H1 (cell line): ENCODE measurements around the gene COL11A2.

Source experiments
- CBX5 ChIP-seq: fragments of 300-800, 300-1000 bp; sonication (generic); IDR thresholded peaks from 2 replicates; pipeline ENCODE4 v1.7.1; 2016; ENCODE audit warnings: antibody characterized with exemption, low read length, low read depth
- EP300 ChIP-seq, 2 experiments: IDR thresholded peaks; 1 replicate in 1 of 2; 2 replicates in 1 of 2; pipeline ENCODE4 v1.6.1; 2011 to 2012; ENCODE audit warnings: low read depth in 2 of 2, low read length in 2 of 2, mild to moderate bottlenecking in 2 of 2, borderline replicate concordance in 1 of 2, inconsistent platforms in 1 of 2, moderate library complexity in 1 of 2
- EZH2 ChIP-seq: fragments of 200-600 bp; sonication (generic); IDR thresholded peaks from 2 replicates; pipeline ENCODE4 v1.7.1; 2012; ENCODE audit warnings: low read depth, mild to moderate bottlenecking, moderate library complexity, low read length, inconsistent platforms; ENCODE audit not compliant: severe bottlenecking
- GABPA ChIP-seq: IDR thresholded peaks from 2 replicates; pipeline ENCODE4 v1.6.1; 2011; ENCODE audit warnings: mild to moderate bottlenecking, low read length, moderate library complexity, borderline replicate concordance; ENCODE audit not compliant: insufficient read depth
- KDM1A ChIP-seq: fragments of 200-600, 300-600 bp; sonication (generic); IDR thresholded peaks from 2 replicates; pipeline ENCODE4 v1.7.1; 2016; ENCODE audit warnings: mild to moderate bottlenecking, low read length, borderline replicate concordance
- POLR2A ChIP-seq, 2 experiments: IDR thresholded peaks; 1 replicate in 1 of 2; 2 replicates in 1 of 2; pipeline ENCODE4 v1.6.1; 2011; ENCODE audit warnings: low read depth in 2 of 2, low read length in 2 of 2, mild to moderate bottlenecking in 2 of 2; ENCODE audit errors: control extremely low read depth in 1 of 2
- RAD21 ChIP-seq, 2 experiments: IDR thresholded peaks in 1 of 2; conservative IDR thresholded peaks in 1 of 2; 2 replicates each; pipeline ENCODE4 v1.6.1; 2011; ENCODE audit warnings: low read depth in 2 of 2, low read length in 2 of 2, improper control_type of control experiment in 1 of 2, inconsistent platforms in 1 of 2, mild to moderate bottlenecking in 1 of 2, moderate library complexity in 1 of 2
- TBP ChIP-seq: IDR thresholded peaks from 2 replicates; pipeline ENCODE4 v1.6.1; 2011; ENCODE audit warnings: low read depth, low read length, improper control_type of control experiment
- TF ChIP-seq, protein P1 (sequence below): IDR thresholded peaks from 2 replicates; pipeline ENCODE4 v1.6.1; 2011; ENCODE audit warnings: low read depth, mild to moderate bottlenecking, low read length; ENCODE audit not compliant: insufficient read depth

DNA sequence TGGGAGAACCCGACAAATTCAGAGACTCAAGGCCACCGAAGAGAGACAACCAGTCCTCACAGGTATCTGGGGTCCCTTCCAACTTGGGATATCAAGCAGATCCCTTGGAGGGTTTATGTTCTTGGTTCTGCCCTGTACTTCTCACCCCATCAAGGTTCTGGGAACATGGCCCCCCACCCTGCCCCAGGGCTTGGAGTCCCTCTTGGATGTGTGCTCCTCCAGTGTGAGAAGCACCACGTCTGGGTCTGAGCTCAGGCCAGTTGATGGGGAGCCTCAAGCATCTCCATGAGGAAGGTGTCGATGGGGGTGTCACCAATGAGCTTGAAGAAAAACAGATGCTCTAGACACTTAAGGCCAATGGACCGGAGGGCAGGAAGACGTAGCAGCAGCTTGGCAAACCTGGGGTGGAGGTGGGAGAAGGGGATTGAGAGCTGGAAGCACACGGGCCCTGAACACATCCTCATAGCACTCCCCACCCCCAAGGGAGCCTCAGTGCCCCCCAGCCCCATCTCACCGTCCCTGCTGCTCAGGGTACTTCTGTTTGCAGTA, 2.2 kb upstream of the COL11A2 start:
- TF ChIP-seq EP300 (IDR thresholded peaks at IDR 0.05; ENCODE audit: borderline replicate concordance in 1 of 2, low read depth in 2 of 2, low read length in 2 of 2): no peak
- no peak for TF ChIP-seq EZH2
- TF ChIP-seq, protein P1, sequence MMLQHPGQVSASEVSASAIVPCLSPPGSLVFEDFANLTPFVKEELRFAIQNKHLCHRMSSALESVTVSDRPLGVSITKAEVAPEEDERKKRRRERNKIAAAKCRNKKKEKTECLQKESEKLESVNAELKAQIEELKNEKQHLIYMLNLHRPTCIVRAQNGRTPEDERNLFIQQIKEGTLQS: no peak
- TF ChIP-seq POLR2A (IDR thresholded peaks at IDR 0.05; ENCODE audit: control extremely low read depth in 1 of 2, low read depth in 2 of 2, low read length in 2 of 2): no peak
- no peak for TF ChIP-seq GABPA
- no peak for TF ChIP-seq RAD21 (IDR thresholded peaks at IDR 0.05 in 1 of 2, conservative IDR thresholded peaks at IDR 0.05 in 1 of 2; ENCODE audit: low read depth in 2 of 2, low read length in 2 of 2)
- TF ChIP-seq KDM1A: no peak
- no peak for TF ChIP-seq TBP
- TF ChIP-seq CBX5: no peak
